WTC11 (cell line): Measurements from ENCODE around the gene UGT1A3. TPM values are rescaled to one million over a fixed set of nuclear protein-coding genes. Genes with fewer than 3 reads are reported as not detected.

Experiments
- ATAC-seq: fragments of 200-7000 bp; cut with Tn5 transposase; 2 replicates; pipeline ENCODE4 v1.10.0; 2021; ENCODE audit warnings: mild to moderate bottlenecking, moderate library complexity
- CTCF ChIA-PET: fragments of 300-600 bp; sonication (Branson Sonifier 250); formaldehyde crosslinking; loops from one replicate; lab custom pipeline; 2021; ENCODE audit warnings: antibody characterized with exemption; lab: Charles Lee
- POLR2A ChIA-PET: fragments of 350-600 bp; sonication (Branson Sonifier 250); formaldehyde crosslinking; loops from one replicate; lab custom pipeline; 2021; ENCODE audit warnings: antibody characterized with exemption; lab: Charles Lee
- DNase-seq: peaks from one replicate; pipeline ENCODE4 v3.0.0; 2021; ENCODE audit warnings: low spot score
- H3K27ac Mint-ChIP-seq: 2 replicates; pipeline ENCODE4 v1.8.0; 2021; ENCODE audit warnings: mixed read lengths
- H3K27me3 Mint-ChIP-seq: 2 replicates; pipeline ENCODE4 v1.8.0; 2021; ENCODE audit warnings: low read depth, mild to moderate bottlenecking, moderate library complexity, mixed read lengths
- H3K36me3 Mint-ChIP-seq: 2 replicates; pipeline ENCODE4 v1.8.0; 2021; ENCODE audit warnings: mixed read lengths
- H3K4me1 Mint-ChIP-seq: 2 replicates; pipeline ENCODE4 v1.8.0; 2022; ENCODE audit warnings: mixed read lengths
- H3K4me3 Mint-ChIP-seq: 2 replicates; pipeline ENCODE4 v1.8.0; 2021; ENCODE audit warnings: mild to moderate bottlenecking, moderate library complexity, mixed read lengths
- H3K9me3 Mint-ChIP-seq: 2 replicates; pipeline ENCODE4 v1.8.0; 2021; ENCODE audit warnings: mixed read lengths
- CREM ChIP-seq: sonication (generic); formaldehyde crosslinking; IDR thresholded peaks from 2 replicates; pipeline ENCODE4 v1.8.1; 2022; ENCODE audit warnings: mild to moderate bottlenecking, missing genetic modification reagents, moderate library complexity
- FOXJ3 ChIP-seq: sonication (generic); formaldehyde crosslinking; IDR thresholded peaks from 2 replicates; pipeline ENCODE4 v1.9.0; 2021; ENCODE audit warnings: missing genetic modification reagents, mild to moderate bottlenecking, borderline replicate concordance
- FOXK1 ChIP-seq: sonication (generic); formaldehyde crosslinking; IDR thresholded peaks from 2 replicates; pipeline ENCODE4 v1.8.0; 2022; ENCODE audit warnings: mild to moderate bottlenecking, moderate library complexity, missing genetic modification reagents
- GTF2I ChIP-seq: fragments of 250-450 bp; sonication (Bioruptor Pico); conservative IDR thresholded peaks from 2 replicates; pipeline ENCODE4 v1.4.0; 2021; ENCODE audit warnings: mild to moderate bottlenecking
- MYBL2 ChIP-seq: sonication (generic); formaldehyde crosslinking; IDR thresholded peaks from 2 replicates; pipeline ENCODE4 v1.8.1; 2023; ENCODE audit warnings: mild to moderate bottlenecking, moderate library complexity, missing genetic modification reagents
- NFE2L1 ChIP-seq: sonication (generic); formaldehyde crosslinking; IDR thresholded peaks from 2 replicates; pipeline ENCODE4 v1.8.1; 2023; ENCODE audit warnings: missing genetic modification reagents
- NR1H2 ChIP-seq: sonication (generic); formaldehyde crosslinking; IDR thresholded peaks from 2 replicates; pipeline ENCODE4 v1.9.0; 2021; ENCODE audit warnings: mild to moderate bottlenecking, moderate library complexity, missing genetic modification reagents
- RELA ChIP-seq: sonication (generic); formaldehyde crosslinking; IDR thresholded peaks from 2 replicates; pipeline ENCODE4 v1.8.1; 2022; ENCODE audit warnings: missing genetic modification reagents, mild to moderate bottlenecking, borderline replicate concordance
- TCF7 ChIP-seq: sonication (generic); formaldehyde crosslinking; IDR thresholded peaks from 2 replicates; pipeline ENCODE4 v1.8.0; 2022; ENCODE audit warnings: mild to moderate bottlenecking, low read depth, missing genetic modification reagents, moderate library complexity
- ZNF121 ChIP-seq: sonication (generic); formaldehyde crosslinking; IDR thresholded peaks from 2 replicates; pipeline ENCODE4 v1.8.0; 2023; ENCODE audit warnings: missing genetic modification reagents
- ZNF263 ChIP-seq: sonication (generic); formaldehyde crosslinking; IDR thresholded peaks from 2 replicates; pipeline ENCODE4 v1.8.1; 2022; ENCODE audit warnings: low read depth, mild to moderate bottlenecking, moderate library complexity, missing genetic modification reagents
- total RNA-seq: library from RNA; stranded (reverse); gene quantifications from 3 replicates; pipeline ENCODE4 v1.2.3, GENCODE V29; 2021
- TF ChIP-seq, protein P1 (sequence below): fragments of 250-450 bp; sonication (Bioruptor Pico); IDR thresholded peaks from 2 replicates; pipeline ENCODE4 v1.9.0; 2021; ENCODE audit warnings: moderate library complexity, mild to moderate bottlenecking, inconsistent platforms, borderline replicate concordance
- TF ChIP-seq, protein P2 (sequence below): fragments of 250-450 bp; sonication (Bioruptor Pico); IDR thresholded peaks from 2 replicates; pipeline ENCODE4 v1.8.0; 2021; ENCODE audit warnings: mild to moderate bottlenecking
- TF ChIP-seq, protein P3 (sequence below): sonication (generic); formaldehyde crosslinking; IDR thresholded peaks from 2 replicates; pipeline ENCODE4 v1.8.1; 2023; ENCODE audit warnings: mild to moderate bottlenecking, missing genetic modification reagents, moderate library complexity
- TF ChIP-seq, protein P4 (sequence below): sonication (generic); formaldehyde crosslinking; IDR thresholded peaks from 2 replicates; pipeline ENCODE4 v1.8.0; 2022; ENCODE audit warnings: mild to moderate bottlenecking, missing genetic modification reagents
- TF ChIP-seq, protein P5 (sequence below): sonication (generic); formaldehyde crosslinking; conservative IDR thresholded peaks from 2 replicates; pipeline ENCODE4 v1.8.1; 2023; ENCODE audit warnings: mild to moderate bottlenecking, low read depth, missing genetic modification reagents, moderate library complexity
- TF ChIP-seq, protein P6 (sequence below): sonication (generic); formaldehyde crosslinking; conservative IDR thresholded peaks from 2 replicates; pipeline ENCODE4 v1.8.1; 2022; ENCODE audit warnings: mild to moderate bottlenecking, missing genetic modification reagents
- TF ChIP-seq, protein P7 (sequence below): fragments of 250-450 bp; sonication (Bioruptor Pico); IDR thresholded peaks from 2 replicates; pipeline ENCODE4 v1.9.0; 2021; ENCODE audit warnings: mild to moderate bottlenecking
- TF ChIP-seq, protein P8 (sequence below): sonication (generic); formaldehyde crosslinking; IDR thresholded peaks from 2 replicates; pipeline ENCODE4 v1.8.1; 2023; ENCODE audit warnings: mild to moderate bottlenecking, missing genetic modification reagents

The UGT1A3 gene
- total RNA-seq, 1 experiment from 2014 or later: not detected

DNA sequence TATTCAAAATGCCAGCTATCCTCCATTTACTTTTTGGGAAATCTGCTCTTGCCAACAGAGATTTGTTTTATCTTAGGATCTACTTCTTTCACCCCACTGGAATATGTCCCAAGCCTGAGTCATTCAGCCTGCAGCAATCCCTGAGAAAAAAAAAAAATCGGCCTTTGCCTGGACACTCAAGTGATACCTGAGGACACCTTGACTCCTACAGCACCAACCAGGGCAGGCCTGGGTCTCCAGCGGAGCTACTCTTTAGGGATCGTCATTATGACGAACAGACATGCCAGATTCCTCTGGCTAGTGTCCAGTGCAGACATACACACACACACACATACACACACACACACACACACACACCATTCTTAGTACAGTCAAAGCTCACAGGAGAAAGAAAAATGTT lies 38.4 kb upstream of the UGT1A3 start (continued):
- TF ChIP-seq CREM (CRISPR knock-in tag) (no peak), ZNF263 (CRISPR knock-in tag) (no peak), RELA (no peak)

DNA sequence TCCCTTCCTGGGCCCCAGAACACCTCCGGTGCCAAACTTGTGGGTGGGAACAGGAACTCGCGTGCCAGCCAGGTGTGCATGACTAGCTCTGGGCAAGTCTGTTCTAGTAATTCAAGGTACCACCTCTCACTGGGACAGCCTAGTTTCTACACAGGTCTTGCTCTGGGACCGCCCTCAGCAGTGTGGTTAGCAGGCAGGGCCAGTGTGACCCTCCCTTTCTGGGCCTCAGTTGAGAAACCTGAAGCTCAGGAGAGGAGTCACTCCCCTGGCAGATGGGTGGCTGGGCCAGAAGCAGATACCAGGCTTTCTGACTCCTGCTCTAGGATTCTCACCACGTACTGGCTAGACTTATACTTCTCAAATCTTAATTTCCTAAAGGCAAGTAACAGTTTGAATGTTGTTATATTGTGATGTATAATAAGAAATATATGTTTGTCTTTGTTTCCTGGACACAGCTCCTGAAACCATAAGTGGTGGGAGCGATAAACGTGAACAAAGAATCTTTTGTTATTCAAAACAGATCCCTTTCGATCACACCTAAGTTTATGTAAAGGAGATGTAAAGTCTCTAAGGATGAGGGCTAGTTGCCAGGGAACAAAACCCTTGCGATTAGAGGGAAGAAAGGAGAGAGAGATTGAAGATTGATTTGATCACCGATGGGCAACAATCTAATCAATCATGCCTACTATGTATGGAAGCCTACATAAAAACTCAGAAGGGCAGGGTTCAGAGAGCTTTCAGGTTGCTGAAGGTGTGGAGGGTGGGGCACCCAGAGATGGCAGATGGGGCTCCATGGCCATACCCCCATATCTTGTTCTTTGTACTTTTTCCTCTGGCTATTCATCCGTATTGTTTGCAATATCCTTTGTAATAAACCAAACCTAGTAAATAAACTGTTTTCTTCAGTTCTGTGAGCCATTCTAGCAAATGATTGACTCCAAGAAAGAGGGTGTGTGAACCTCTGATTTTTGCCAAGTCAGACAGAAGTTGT lies 37.1 kb upstream of the UGT1A3 start:
- H3K36me3 Mint-ChIP-seq: no peaks in the 10 kb centered on the region
- 0 out of 2 replicates have a peak, but pooled peaks cover 4% of the 10 kb centered on the region for H3K9me3 Mint-ChIP-seq
- no peak for TF ChIP-seq NR1H2 (CRISPR knock-in tag)
- no peak for TF ChIP-seq TCF7 (CRISPR knock-in tag)
- TF ChIP-seq, protein P1, sequence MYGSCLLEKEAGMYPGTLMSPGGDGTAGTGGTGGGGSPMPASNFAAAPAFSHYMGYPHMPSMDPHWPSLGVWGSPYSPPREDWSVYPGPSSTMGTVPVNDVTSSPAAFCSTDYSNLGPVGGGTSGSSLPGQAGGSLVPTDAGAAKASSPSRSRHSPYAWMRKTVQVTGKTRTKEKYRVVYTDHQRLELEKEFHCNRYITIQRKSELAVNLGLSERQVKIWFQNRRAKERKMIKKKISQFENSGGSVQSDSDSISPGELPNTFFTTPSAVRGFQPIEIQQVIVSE (CRISPR knock-in tag): no peak
- TF ChIP-seq ZNF263 (CRISPR knock-in tag): no peak
- TF ChIP-seq ZNF121 (CRISPR knock-in tag): no peak
- TF ChIP-seq, protein P2, sequence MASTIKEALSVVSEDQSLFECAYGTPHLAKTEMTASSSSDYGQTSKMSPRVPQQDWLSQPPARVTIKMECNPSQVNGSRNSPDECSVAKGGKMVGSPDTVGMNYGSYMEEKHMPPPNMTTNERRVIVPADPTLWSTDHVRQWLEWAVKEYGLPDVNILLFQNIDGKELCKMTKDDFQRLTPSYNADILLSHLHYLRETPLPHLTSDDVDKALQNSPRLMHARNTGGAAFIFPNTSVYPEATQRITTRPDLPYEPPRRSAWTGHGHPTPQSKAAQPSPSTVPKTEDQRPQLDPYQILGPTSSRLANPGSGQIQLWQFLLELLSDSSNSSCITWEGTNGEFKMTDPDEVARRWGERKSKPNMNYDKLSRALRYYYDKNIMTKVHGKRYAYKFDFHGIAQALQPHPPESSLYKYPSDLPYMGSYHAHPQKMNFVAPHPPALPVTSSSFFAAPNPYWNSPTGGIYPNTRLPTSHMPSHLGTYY (CRISPR knock-in tag): no peak
- no peak for TF ChIP-seq FOXK1 (CRISPR knock-in tag)
- TF ChIP-seq FOXJ3 (CRISPR knock-in tag): no peak
- TF ChIP-seq NFE2L1 (CRISPR knock-in tag): no peak
- TF ChIP-seq, protein P3, sequence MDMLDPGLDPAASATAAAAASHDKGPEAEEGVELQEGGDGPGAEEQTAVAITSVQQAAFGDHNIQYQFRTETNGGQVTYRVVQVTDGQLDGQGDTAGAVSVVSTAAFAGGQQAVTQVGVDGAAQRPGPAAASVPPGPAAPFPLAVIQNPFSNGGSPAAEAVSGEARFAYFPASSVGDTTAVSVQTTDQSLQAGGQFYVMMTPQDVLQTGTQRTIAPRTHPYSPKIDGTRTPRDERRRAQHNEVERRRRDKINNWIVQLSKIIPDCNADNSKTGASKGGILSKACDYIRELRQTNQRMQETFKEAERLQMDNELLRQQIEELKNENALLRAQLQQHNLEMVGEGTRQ (CRISPR knock-in tag): no peak
- TF ChIP-seq, protein P4, sequence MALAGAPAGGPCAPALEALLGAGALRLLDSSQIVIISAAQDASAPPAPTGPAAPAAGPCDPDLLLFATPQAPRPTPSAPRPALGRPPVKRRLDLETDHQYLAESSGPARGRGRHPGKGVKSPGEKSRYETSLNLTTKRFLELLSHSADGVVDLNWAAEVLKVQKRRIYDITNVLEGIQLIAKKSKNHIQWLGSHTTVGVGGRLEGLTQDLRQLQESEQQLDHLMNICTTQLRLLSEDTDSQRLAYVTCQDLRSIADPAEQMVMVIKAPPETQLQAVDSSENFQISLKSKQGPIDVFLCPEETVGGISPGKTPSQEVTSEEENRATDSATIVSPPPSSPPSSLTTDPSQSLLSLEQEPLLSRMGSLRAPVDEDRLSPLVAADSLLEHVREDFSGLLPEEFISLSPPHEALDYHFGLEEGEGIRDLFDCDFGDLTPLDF: no peak
- TF ChIP-seq, protein P5, sequence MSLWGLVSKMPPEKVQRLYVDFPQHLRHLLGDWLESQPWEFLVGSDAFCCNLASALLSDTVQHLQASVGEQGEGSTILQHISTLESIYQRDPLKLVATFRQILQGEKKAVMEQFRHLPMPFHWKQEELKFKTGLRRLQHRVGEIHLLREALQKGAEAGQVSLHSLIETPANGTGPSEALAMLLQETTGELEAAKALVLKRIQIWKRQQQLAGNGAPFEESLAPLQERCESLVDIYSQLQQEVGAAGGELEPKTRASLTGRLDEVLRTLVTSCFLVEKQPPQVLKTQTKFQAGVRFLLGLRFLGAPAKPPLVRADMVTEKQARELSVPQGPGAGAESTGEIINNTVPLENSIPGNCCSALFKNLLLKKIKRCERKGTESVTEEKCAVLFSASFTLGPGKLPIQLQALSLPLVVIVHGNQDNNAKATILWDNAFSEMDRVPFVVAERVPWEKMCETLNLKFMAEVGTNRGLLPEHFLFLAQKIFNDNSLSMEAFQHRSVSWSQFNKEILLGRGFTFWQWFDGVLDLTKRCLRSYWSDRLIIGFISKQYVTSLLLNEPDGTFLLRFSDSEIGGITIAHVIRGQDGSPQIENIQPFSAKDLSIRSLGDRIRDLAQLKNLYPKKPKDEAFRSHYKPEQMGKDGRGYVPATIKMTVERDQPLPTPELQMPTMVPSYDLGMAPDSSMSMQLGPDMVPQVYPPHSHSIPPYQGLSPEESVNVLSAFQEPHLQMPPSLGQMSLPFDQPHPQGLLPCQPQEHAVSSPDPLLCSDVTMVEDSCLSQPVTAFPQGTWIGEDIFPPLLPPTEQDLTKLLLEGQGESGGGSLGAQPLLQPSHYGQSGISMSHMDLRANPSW: no peak
- no peak for TF ChIP-seq GTF2I (CRISPR knock-in tag)
- TF ChIP-seq MYBL2 (CRISPR knock-in tag): no peak
- TF ChIP-seq, protein P6, sequence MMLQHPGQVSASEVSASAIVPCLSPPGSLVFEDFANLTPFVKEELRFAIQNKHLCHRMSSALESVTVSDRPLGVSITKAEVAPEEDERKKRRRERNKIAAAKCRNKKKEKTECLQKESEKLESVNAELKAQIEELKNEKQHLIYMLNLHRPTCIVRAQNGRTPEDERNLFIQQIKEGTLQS: no peak
- TF ChIP-seq, protein P7, sequence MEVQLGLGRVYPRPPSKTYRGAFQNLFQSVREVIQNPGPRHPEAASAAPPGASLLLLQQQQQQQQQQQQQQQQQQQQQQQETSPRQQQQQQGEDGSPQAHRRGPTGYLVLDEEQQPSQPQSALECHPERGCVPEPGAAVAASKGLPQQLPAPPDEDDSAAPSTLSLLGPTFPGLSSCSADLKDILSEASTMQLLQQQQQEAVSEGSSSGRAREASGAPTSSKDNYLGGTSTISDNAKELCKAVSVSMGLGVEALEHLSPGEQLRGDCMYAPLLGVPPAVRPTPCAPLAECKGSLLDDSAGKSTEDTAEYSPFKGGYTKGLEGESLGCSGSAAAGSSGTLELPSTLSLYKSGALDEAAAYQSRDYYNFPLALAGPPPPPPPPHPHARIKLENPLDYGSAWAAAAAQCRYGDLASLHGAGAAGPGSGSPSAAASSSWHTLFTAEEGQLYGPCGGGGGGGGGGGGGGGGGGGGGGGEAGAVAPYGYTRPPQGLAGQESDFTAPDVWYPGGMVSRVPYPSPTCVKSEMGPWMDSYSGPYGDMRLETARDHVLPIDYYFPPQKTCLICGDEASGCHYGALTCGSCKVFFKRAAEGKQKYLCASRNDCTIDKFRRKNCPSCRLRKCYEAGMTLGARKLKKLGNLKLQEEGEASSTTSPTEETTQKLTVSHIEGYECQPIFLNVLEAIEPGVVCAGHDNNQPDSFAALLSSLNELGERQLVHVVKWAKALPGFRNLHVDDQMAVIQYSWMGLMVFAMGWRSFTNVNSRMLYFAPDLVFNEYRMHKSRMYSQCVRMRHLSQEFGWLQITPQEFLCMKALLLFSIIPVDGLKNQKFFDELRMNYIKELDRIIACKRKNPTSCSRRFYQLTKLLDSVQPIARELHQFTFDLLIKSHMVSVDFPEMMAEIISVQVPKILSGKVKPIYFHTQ: no peak
- TF ChIP-seq, protein P8, sequence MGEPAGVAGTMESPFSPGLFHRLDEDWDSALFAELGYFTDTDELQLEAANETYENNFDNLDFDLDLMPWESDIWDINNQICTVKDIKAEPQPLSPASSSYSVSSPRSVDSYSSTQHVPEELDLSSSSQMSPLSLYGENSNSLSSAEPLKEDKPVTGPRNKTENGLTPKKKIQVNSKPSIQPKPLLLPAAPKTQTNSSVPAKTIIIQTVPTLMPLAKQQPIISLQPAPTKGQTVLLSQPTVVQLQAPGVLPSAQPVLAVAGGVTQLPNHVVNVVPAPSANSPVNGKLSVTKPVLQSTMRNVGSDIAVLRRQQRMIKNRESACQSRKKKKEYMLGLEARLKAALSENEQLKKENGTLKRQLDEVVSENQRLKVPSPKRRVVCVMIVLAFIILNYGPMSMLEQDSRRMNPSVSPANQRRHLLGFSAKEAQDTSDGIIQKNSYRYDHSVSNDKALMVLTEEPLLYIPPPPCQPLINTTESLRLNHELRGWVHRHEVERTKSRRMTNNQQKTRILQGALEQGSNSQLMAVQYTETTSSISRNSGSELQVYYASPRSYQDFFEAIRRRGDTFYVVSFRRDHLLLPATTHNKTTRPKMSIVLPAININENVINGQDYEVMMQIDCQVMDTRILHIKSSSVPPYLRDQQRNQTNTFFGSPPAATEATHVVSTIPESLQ (CRISPR knock-in tag): no peak
- DNase-seq: no peak
- peaks cover 24% of the 10 kb centered on the region for H3K4me1 Mint-ChIP-seq
- POLR2A ChIA-PET: no interaction called here
- H3K27me3 Mint-ChIP-seq: peaks cover 3% of the 10 kb centered on the region; the same call in 1 of the 2 replicates
- CTCF ChIA-PET: interaction anchor here (1.7 kb wide), 1 partner anchor 20 kb away, joined by 4 read pairs; no protein-coding TSS in a partner anchor
- no peak overlapping the region for H3K27ac Mint-ChIP-seq
- peak; percentile 81 for ATAC-seq
- H3K4me3 Mint-ChIP-seq: no peak overlapping the region
